ENCODE measurements around the gene SORBS2. TPM values are rescaled to one million over a fixed set of nuclear protein-coding genes. Genes with fewer than 3 reads are reported as not detected.

The SORBS2 gene
- total and polyA plus RNA-seq, 2 donors (not counting 1 experiment from before 2014, with no cell fraction given) = 0.25 to 0.89 TPM

DNA sequence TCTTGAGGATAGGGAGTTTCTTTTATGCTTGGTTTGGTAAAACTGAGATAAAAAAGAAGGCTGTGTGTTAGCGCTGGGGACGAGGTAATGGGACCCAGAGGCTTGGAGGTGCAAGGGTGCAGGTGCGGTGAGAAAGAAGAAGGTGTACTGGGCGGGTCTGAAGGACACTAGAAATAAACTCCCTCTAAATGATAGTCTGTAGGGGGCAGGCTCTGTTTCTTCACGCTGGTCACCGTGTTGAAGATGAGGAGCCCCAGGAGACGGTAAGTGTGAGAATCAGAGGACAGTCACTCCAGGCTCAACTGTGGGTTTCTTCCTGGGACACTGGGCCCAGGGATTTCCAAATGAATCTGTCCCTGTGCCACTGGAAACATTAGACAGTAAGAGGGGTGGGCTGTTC is 131.4 kb downstream of the SORBS2 start:
- no peak overlapping the region for H3K27ac Mint-ChIP-seq

DNA sequence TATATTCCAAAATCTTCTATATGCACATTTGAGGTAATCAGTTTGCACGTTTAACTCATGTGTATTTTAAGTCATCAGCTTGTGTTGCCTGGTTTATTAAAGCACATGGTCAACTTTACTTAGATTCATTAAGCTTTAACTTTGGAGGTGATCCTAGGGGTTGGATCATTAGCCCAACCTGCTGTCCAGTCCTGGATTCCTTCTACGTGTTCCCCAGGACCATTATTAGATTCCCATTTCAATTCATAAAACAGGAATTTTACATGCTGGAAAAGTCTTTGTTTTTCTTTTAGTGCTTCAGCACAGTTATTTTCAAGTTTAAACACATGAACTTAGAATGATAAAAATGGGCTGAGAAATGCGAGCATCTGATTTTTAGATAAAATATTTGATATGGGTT is 132.5 kb downstream of the SORBS2 start:
- H3K27ac Mint-ChIP-seq = no peak overlapping the region
- H3K27me3 Mint-ChIP-seq = peaks cover 20% of the 10 kb centered on the region
- CTCF ChIA-PET = no interaction called here
- Histone ChIP-seq H3K79me2 (ENCODE audit: control insufficient read depth, insufficient read depth, low read length) (no peaks in the 10 kb centered on the region), H3K4me3 (ENCODE audit: control extremely low read depth in 1 of 5, extremely low read depth in 1 of 5, insufficient read depth in 1 of 5, low read depth in 2 of 5, low read length in 4 of 5) (no peak overlapping the region), H3K4me1 (ENCODE audit: control insufficient read depth in 2 of 2, insufficient read depth in 2 of 2, low read length in 2 of 2) (no peaks in the 10 kb centered on the region), H3K4me2 (replicated peaks; ENCODE audit: low read depth, low read length, poor library complexity, severe bottlenecking) (no peak overlapping the region), H4K20me1 (ENCODE audit: control insufficient read depth, insufficient read depth, low read length, poor library complexity, severe bottlenecking) (no peaks in the 10 kb centered on the region), H3K36me3 (replicated peaks in 1 of 2; ENCODE audit: control extremely low read depth in 1 of 2, control insufficient read depth in 1 of 2, extremely low read depth in 1 of 2, insufficient read depth in 2 of 2, low read length in 1 of 2) (no peaks in the 10 kb centered on the region), H3K27ac (ENCODE audit: low read length in 2 of 2) (no peak overlapping the region), H3K9me3 (ENCODE audit: control extremely low read depth in 1 of 3, control insufficient read depth in 2 of 3, insufficient read depth in 1 of 3, low read length in 2 of 3) (no peaks in the 10 kb centered on the region), H2AFZ (ENCODE audit: insufficient read depth, low read depth, low read length, poor library complexity, severe bottlenecking) (no peak overlapping the region), H3K9ac (ENCODE audit: low read length) (no peak overlapping the region), H3K27me3 (replicated peaks in 1 of 4; ENCODE audit: control extremely low read depth in 1 of 4, control insufficient read depth in 3 of 4, insufficient read depth in 4 of 4, low read length in 3 of 4) (no peaks in the 10 kb centered on the region)
- peaks cover 3% of the 10 kb centered on the region for H3K9me3 Mint-ChIP-seq (ENCODE audit: insufficient read depth)
- no CpG with 5 or more reads among the region's 3 CpGs for WGBS (ENCODE audit: insufficient coverage)
- no peaks in the 10 kb centered on the region for H3K4me1 Mint-ChIP-seq
- ATAC-seq (ENCODE audit: low read depth) = no peak
- H3K4me3 Mint-ChIP-seq = no peak overlapping the region
- intact Hi-C loops (cut with micrococcal nuclease) = no loop called here
- DNase-seq = no peak
- TF ChIP-seq EZH2 (IDR thresholded peaks at IDR 0.05; ENCODE audit: borderline replicate concordance, insufficient read depth, low read depth, low read length, poor library complexity, severe bottlenecking) = no peak
- TF ChIP-seq, protein P1, sequence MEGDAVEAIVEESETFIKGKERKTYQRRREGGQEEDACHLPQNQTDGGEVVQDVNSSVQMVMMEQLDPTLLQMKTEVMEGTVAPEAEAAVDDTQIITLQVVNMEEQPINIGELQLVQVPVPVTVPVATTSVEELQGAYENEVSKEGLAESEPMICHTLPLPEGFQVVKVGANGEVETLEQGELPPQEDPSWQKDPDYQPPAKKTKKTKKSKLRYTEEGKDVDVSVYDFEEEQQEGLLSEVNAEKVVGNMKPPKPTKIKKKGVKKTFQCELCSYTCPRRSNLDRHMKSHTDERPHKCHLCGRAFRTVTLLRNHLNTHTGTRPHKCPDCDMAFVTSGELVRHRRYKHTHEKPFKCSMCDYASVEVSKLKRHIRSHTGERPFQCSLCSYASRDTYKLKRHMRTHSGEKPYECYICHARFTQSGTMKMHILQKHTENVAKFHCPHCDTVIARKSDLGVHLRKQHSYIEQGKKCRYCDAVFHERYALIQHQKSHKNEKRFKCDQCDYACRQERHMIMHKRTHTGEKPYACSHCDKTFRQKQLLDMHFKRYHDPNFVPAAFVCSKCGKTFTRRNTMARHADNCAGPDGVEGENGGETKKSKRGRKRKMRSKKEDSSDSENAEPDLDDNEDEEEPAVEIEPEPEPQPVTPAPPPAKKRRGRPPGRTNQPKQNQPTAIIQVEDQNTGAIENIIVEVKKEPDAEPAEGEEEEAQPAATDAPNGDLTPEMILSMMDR (IDR thresholded peaks at IDR 0.05) = no peak
- POLR2A ChIA-PET = no interaction called here

More for the DNA sequence above, 131.4 kb downstream of the SORBS2 start:
- H3K27me3 Mint-ChIP-seq = peaks cover 19% of the 10 kb centered on the region
- H3K9me3 Mint-ChIP-seq (ENCODE audit: insufficient read depth) = peaks cover 3% of the 10 kb centered on the region
- no peak overlapping the region for H3K27ac ChIP-seq (ENCODE audit: low read length in 2 of 2)
- ChIA-PET POLR2A (no interaction called here), CTCF (interaction anchor here (0.6 kb wide), 1 partner anchor 80 kb away, joined by 3 read pairs; no protein-coding TSS in a partner anchor)
- no peaks in the 10 kb centered on the region for H4K20me1 ChIP-seq (ENCODE audit: control insufficient read depth, insufficient read depth, low read length, poor library complexity, severe bottlenecking)
- ATAC-seq (ENCODE audit: low read depth) (no peak), DNase-seq (no peak)
- H2AFZ ChIP-seq (ENCODE audit: insufficient read depth, low read depth, low read length, poor library complexity, severe bottlenecking) = no peak overlapping the region
- no peak overlapping the region for H3K9ac ChIP-seq (ENCODE audit: low read length)
- WGBS (ENCODE audit: insufficient coverage) = 87% methylated on average over 5 of the region's 7 CpGs
- H3K4me2 ChIP-seq (replicated peaks; ENCODE audit: low read depth, low read length, poor library complexity, severe bottlenecking) = no peak overlapping the region
- no peaks in the 10 kb centered on the region for H3K9me3 ChIP-seq (ENCODE audit: control extremely low read depth in 1 of 3, control insufficient read depth in 2 of 3, insufficient read depth in 1 of 3, low read length in 2 of 3)
- TF ChIP-seq EZH2 (IDR thresholded peaks at IDR 0.05; ENCODE audit: borderline replicate concordance, insufficient read depth, low read depth, low read length, poor library complexity, severe bottlenecking) = no peak
- TF ChIP-seq, protein P1 (IDR thresholded peaks at IDR 0.05) = no peak
- H3K27me3 ChIP-seq (replicated peaks in 1 of 4; ENCODE audit: control extremely low read depth in 1 of 4, control insufficient read depth in 3 of 4, insufficient read depth in 4 of 4, low read length in 3 of 4) = no peaks in the 10 kb centered on the region
- H3K4me1 ChIP-seq (ENCODE audit: control insufficient read depth in 2 of 2, insufficient read depth in 2 of 2, low read length in 2 of 2) = no peaks in the 10 kb centered on the region
- no peak overlapping the region for H3K4me3 Mint-ChIP-seq
- H3K36me3 ChIP-seq (replicated peaks in 1 of 2; ENCODE audit: control extremely low read depth in 1 of 2, control insufficient read depth in 1 of 2, extremely low read depth in 1 of 2, insufficient read depth in 2 of 2, low read length in 1 of 2) = no peaks in the 10 kb centered on the region
- intact Hi-C loops (cut with micrococcal nuclease) = no loop called here
- no peak overlapping the region for H3K4me3 ChIP-seq (ENCODE audit: control extremely low read depth in 1 of 5, extremely low read depth in 1 of 5, insufficient read depth in 1 of 5, low read depth in 2 of 5, low read length in 4 of 5)
- no peaks in the 10 kb centered on the region for H3K4me1 Mint-ChIP-seq
- H3K79me2 ChIP-seq (ENCODE audit: control insufficient read depth, insufficient read depth, low read length) = no peaks in the 10 kb centered on the region
